Muscle of leg (tissue), 11 donors: ENCODE measurements around the gene CX3CR1. TPM values are rescaled to one million over a fixed set of nuclear protein-coding genes. Genes with fewer than 3 reads are reported as not detected.
A peak's percentile ranks its signal among the peaks of the same experiment; 100 is the strongest.

Experiments
- DNase-seq: peaks from one replicate; pipeline ENCODE4 v3.0.0; 2013
- H3K27ac ChIP-seq: one replicate; pipeline ENCODE4 v1.5.1; 2013; ENCODE audit warnings: mild to moderate bottlenecking, low read length, control low read depth
- H3K27me3 ChIP-seq: one replicate; pipeline ENCODE4 v1.6.1; 2013; ENCODE audit warnings: low read length; ENCODE audit not compliant: control insufficient read depth, insufficient read depth
- H3K36me3 ChIP-seq: one replicate; pipeline ENCODE4 v1.6.1; 2013; ENCODE audit warnings: low read length; ENCODE audit not compliant: control insufficient read depth, insufficient read depth
- H3K4me1 ChIP-seq: one replicate; pipeline ENCODE4 v1.6.1; 2013; ENCODE audit warnings: low read length; ENCODE audit not compliant: control insufficient read depth, insufficient read depth
- H3K4me3 ChIP-seq: one replicate; pipeline ENCODE4 v1.5.1; 2013; ENCODE audit warnings: low read length, control low read depth
- H3K9me3 ChIP-seq: replicated peaks from 2 replicates; pipeline ENCODE4 v1.6.1; 2013; ENCODE audit warnings: low read depth, low read length; ENCODE audit not compliant: control insufficient read depth
- WGBS: methylation state at CpG from one replicate; pipeline ENCODE4 v1.1.5; 2013; ENCODE audit warnings: missing lambda C conversion rate; ENCODE audit not compliant: insufficient coverage; 5-methylcytosine and 5-hydroxymethylcytosine counted together
- polyA plus RNA-seq, 8 donors: library from polyadenylated mRNA; unstranded; fragments of 120-200 nt; gene quantifications; one replicate each; pipeline versions ENCODE4 v1.2.1 to v1.2.3, GENCODE V29; 2013; ENCODE audit warnings: inconsistent platforms in 1 of 8, low replicate concordance in 1 of 8; ENCODE audit not compliant: insufficient read length in 8 of 8, insufficient read depth in 1 of 8
- total RNA-seq: library from RNA; stranded (reverse); fragments of 120-200 nt; gene quantifications from one replicate; pipeline ENCODE4 v1.2.4, GENCODE V29; 2013

CX3CR1 gene
- total and polyA plus RNA-seq, 9 donors = 1.5 to 5.7 (median 3.9) TPM

DNA sequence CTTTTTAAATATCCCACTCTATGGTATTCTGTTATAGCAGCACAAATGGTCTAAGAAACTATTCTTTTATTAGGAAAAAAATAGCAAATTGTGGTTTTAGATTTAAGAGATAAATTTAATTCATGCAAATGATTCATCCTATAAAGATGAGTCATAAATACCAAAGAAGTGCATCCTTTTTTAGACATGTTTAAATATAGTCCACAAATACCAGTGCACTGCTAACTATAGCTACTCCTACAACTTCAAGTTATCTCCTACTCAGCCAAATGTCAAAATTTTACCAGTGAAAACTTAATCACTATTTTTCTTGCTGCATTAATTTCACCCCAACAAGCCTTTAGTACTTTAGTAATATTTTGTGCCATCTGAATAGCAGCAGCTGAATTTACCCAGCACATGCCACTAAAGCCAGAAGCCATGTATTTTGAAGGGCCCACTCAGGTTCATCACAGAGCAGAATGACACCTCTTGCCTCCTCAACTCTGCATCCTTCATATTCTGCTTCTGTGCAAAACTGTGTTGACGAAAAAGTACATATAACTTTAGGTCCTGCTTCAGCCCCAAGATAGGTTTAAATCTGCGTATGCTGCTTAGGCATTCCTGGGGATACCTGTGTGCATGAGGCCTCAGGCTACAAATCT is 24.9 kb downstream of the CX3CR1 start:
- H3K4me3 ChIP-seq = no peak overlapping the region
- no peaks in the 10 kb centered on the region for H3K9me3 ChIP-seq
- WGBS = no CpG with 5 or more reads among the region's 2 CpGs
- no peaks in the 10 kb centered on the region for H3K36me3 ChIP-seq
- no peaks in the 10 kb centered on the region for H3K27me3 ChIP-seq
- no peak for DNase-seq
- no peak overlapping the region for H3K27ac ChIP-seq
- H3K4me1 ChIP-seq = peaks cover 30% of the 10 kb centered on the region

DNA sequence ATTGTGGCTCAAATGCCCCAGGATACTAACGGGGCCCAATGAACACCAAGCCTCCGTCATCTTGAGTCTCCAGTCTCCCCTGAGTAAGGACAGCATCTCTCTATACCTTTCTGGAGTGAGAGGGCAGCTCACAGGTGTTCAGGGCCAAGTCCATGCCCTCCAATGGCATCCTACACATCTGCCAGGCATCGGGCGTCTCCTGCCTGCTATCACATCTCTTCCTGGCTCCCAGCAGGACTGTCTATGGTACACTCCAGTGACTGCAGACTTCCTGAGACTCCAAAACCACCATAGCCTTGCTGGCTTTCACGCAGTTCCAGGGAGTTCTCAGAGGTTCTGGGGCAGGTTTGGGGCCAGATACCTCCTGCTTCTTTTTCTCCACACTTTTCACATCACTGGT is 28.3 kb downstream of the CX3CR1 start:
- 81% methylated on average over 5 of the region's 5 CpGs for WGBS
- Histone ChIP-seq H3K4me1 (peaks cover 37% of the 10 kb centered on the region), H3K4me3 (no peak overlapping the region), H3K27me3 (no peaks in the 10 kb centered on the region), H3K9me3 (no peaks in the 10 kb centered on the region), H3K36me3 (no peaks in the 10 kb centered on the region), H3K27ac (no peak overlapping the region)
- no peak for DNase-seq

DNA sequence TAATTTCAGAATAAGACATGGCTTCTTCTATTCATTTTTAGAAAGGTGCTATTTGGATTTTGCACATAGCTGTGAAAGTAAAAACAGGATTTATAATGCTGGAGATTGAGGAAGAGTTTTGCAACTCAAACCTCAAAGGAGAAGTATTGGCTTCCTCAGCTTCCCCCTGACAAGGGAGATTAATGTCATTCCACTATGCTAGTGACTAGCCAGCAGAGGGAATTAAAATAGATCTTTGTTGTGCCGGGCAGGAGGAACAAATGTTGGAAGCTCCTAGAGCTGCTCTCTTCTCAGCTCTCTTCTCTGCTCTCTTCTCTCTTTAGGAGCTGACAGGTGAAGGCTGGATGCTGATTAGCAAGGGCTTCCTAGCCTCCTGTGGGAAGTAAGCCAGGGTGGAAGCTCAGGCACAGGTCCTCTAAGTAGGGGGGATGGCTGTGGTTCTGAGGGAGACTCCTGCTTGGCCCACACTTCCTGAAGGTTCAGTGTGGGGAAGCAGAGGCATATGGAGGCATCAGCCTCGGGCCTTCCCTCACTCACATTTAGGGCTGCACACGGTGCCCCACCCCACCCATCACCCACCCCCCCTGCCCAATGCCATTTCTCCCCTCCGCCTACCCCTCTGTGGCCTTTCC is 29.6 kb downstream of the CX3CR1 start:
- Histone ChIP-seq H3K9me3 (no peaks in the 10 kb centered on the region), H3K27ac (peak overlapping the region; percentile 47), H3K27me3 (no peaks in the 10 kb centered on the region), H3K4me3 (no peak overlapping the region), H3K36me3 (no peaks in the 10 kb centered on the region), H3K4me1 (peaks cover 34% of the 10 kb centered on the region)
- WGBS = no CpG with 5 or more reads among the region's 4 CpGs
- DNase-seq = peak; percentile 72

DNA sequence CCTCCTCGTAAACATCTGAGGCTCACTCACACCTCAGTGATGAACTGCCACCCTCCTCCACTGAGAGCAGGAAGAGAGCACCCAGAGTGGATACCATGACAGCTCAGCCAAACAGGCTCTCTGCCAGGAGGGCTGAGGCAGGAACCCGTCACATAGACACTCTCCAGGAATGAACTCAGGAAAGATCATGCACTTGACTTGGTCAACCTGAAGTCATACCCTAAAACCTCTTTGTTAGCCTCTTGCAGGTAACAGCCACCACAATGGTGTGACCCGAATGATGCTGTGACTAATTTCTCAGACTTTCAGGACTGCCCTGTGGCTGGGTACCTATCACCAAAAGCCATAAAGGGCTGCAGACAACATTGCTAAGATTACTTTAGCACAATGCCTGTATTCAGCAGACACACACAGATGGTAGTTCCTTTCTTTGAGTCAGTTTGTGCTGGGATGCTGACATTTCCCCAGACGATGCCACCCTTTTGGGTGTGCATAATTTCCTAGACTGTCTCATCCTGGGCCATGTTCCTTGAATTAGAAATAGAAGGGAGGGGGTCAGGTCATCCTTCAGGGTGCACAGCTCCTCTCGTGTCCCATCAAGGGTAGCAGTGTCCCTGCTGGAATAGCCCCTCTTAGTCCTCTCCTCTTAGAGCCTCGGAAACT is 30.3 kb downstream of the CX3CR1 start:
- 58% methylated on average over 2 of the region's 6 CpGs for WGBS
- H3K4me1 ChIP-seq = peaks cover 33% of the 10 kb centered on the region
- no peaks in the 10 kb centered on the region for H3K36me3 ChIP-seq
- H3K4me3 ChIP-seq = no peak overlapping the region
- no peak for DNase-seq
- no peaks in the 10 kb centered on the region for H3K9me3 ChIP-seq
- no peaks in the 10 kb centered on the region for H3K27me3 ChIP-seq
- H3K27ac ChIP-seq = no peak overlapping the region

DNA sequence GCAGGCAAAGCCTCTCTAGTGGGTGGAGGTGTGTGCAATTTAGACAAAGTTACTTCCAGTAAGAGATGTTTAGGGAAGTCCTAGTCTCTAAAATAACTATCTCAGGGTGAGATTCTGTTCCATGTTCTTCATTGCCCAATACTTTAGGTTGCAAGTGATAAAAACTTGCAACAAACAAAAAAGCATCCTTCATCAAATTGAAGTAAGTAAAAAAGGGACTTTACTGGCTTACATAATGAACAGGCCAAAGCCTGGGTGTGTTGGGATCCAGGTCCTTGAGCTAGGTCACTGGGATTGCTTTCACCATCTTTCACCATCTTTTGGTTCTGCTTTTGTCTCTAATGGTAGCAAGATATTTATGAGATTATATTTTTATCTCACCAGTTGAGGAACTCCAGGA is 38.3 kb downstream of the CX3CR1 start:
- Histone ChIP-seq H3K9me3 (no peaks in the 10 kb centered on the region), H3K4me3 (no peak overlapping the region), H3K4me1 (no peaks in the 10 kb centered on the region), H3K27ac (no peak overlapping the region), H3K36me3 (no peaks in the 10 kb centered on the region), H3K27me3 (no peaks in the 10 kb centered on the region)
- DNase-seq = no peak

DNA sequence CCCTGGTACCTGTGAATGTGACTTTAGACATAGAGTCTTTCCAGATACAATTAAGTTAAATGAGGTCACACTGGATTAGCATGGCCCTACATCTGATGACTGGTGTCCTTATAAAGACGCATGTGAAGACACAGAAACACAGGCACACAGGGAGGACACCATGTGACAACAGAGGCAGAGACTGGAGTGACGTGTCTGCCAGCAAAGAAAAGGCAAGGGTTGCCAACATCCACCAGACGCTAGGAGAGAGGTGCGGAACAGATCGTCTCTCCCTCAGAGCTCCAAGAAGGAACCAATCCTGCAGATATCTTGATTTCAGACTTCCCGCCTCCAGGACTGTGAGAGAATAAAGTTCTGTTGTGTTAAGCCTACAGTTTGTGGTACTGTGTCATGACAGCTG is 42.8 kb downstream of the CX3CR1 start:
- no peaks in the 10 kb centered on the region for H3K27me3 ChIP-seq
- H3K36me3 ChIP-seq = no peaks in the 10 kb centered on the region
- 62% methylated on average over 3 of the region's 6 CpGs for WGBS

DNA sequence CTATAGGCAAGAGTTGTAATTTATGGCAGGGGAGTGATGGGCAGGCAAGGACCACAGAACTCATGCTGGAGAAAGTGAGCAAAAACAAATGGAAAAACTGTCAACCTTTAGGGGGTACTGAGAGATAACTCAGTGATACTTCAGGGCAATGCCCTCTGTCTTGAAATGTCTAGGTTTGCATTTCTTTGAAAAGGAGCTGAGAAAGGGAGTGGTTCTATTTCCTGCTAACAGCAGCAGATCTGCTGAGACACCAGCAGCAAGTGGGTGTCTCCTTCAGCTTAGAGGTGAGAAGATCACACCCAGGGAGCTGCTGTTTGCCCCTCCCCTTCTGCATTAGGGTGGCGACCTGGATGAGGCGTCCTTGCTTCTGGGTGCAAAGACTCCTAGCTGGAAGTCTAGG is 45.2 kb downstream of the CX3CR1 start:
- WGBS = no CpG with 5 or more reads among the region's 2 CpGs
- no peaks in the 10 kb centered on the region for H3K36me3 ChIP-seq
- H3K4me3 ChIP-seq = no peak overlapping the region
- no peaks in the 10 kb centered on the region for H3K27me3 ChIP-seq
- H3K27ac ChIP-seq = no peak overlapping the region
- H3K9me3 ChIP-seq = no peaks in the 10 kb centered on the region
- H3K4me1 ChIP-seq = no peaks in the 10 kb centered on the region
- DNase-seq = no peak

More for the DNA sequence above, 42.8 kb downstream of the CX3CR1 start:
- no peak for DNase-seq
- Histone ChIP-seq H3K4me3 (no peak overlapping the region), H3K4me1 (no peaks in the 10 kb centered on the region), H3K27ac (no peak overlapping the region), H3K9me3 (no peaks in the 10 kb centered on the region)

DNA sequence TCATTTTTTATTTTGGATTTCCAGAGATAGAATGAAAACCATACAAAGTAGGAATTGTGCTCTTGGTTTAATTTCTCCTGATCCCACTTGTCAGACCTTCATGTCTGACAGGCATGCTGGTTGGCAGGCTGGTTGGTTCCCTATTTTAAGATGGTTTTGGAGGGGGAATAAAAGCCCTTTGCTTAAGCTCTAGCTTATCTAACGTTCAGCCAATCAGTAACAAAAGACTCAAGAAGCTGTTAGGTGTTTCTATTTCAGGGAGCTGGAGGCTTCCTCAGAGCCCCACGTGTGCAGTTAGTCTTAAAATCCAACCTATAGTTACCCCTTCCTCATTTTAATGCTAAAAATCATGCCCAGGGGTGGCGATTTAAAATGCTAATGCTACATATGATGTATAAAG is 47.0 kb downstream of the CX3CR1 start:
- no peak for DNase-seq
- Histone ChIP-seq H3K27me3 (no peaks in the 10 kb centered on the region), H3K4me3 (no peak overlapping the region), H3K9me3 (no peaks in the 10 kb centered on the region), H3K27ac (no peak overlapping the region), H3K4me1 (no peaks in the 10 kb centered on the region), H3K36me3 (no peaks in the 10 kb centered on the region)
- no CpG with 5 or more reads among the region's 3 CpGs for WGBS

DNA sequence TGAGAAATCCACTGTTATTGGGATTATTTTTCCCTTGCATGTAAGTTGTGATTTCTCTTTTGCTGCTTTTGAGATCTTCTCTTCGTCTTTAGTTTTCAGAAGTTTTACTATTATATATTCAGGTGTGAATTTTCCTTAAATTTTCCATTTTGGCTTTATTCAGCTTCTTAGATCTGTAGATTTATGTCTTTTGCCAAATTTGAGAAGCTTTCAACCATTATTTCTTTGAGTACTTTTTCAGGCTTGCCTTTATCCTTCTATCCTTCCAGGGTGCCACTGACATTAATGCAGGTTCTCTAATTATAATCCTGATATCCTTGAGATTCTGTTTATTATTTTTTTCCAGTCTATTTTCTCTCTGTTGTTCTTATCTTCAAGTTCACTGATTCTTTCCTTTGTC is 49.4 kb downstream of the CX3CR1 start:
- no peak for DNase-seq
- Histone ChIP-seq H3K4me3 (no peak overlapping the region), H3K36me3 (no peaks in the 10 kb centered on the region), H3K27me3 (no peaks in the 10 kb centered on the region), H3K9me3 (no peaks in the 10 kb centered on the region), H3K27ac (no peak overlapping the region), H3K4me1 (no peaks in the 10 kb centered on the region)
- WGBS = no CpG with 5 or more reads among the region's 1 CpG

DNA sequence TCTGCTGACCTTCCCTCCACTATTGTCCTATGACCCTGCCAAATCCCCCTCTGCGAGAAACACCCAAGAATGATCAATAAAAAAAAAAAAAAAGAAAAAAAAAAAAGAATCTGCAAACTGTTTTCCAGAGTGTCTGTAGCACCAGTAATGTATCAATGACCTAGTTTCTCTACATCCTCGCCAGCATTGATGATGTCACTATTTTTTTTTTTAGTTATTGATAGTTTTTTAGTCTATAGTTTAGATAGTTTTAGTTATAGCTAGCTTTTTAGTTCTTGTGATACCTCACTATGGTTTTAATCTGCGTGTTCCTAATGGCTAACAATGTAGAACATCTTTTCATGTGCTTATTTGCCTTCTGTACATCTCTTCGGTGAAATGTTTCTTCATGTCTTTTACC is 51.3 kb downstream of the CX3CR1 start:
- Histone ChIP-seq H3K9me3 (no peaks in the 10 kb centered on the region), H3K27me3 (no peaks in the 10 kb centered on the region), H3K36me3 (no peaks in the 10 kb centered on the region), H3K4me1 (no peaks in the 10 kb centered on the region), H3K27ac (no peak overlapping the region), H3K4me3 (no peak overlapping the region)
- no CpG with 5 or more reads among the region's 4 CpGs for WGBS
- no peak for DNase-seq
